ENCODE results near the gene DECR2. TPM values are rescaled to one million over a fixed set of nuclear protein-coding genes. Genes with fewer than 3 reads are reported as not detected.

DECR2 gene
- total and polyA plus RNA-seq, 9 of the 15 experiments (the other 6 are each of a cell fraction or from before 2014, with no cell fraction given), result 1.0 to 31.9 (median 10.3) TPM

- TF ChIP-seq PYGO2 (tag; IDR thresholded peaks at IDR 0.05), result no peak
- TF ChIP-seq TEAD2 (tag; IDR thresholded peaks at IDR 0.05), result no peak
- no peak for TF ChIP-seq POLR3G (IDR thresholded peaks at IDR 0.05; ENCODE audit: extremely low read depth, insufficient read length, insufficient replicate concordance)
- no peak for TF ChIP-seq SMAD1 (IDR thresholded peaks at IDR 0.05; ENCODE audit: low read depth, low read length, partially characterized antibody)
- no peak for TF ChIP-seq CHAMP1 (IDR thresholded peaks at IDR 0.05)
- no peak for TF ChIP-seq CBX5 (IDR thresholded peaks at IDR 0.05; ENCODE audit: borderline replicate concordance, low read depth)
- no peak for TF ChIP-seq GATA2 (CRISPR knock-in tag; IDR thresholded peaks at IDR 0.05)
- no peak for TF ChIP-seq STAT5A (IDR thresholded peaks at IDR 0.05; ENCODE audit: borderline replicate concordance, low read length)
- no peak for TF ChIP-seq ZNF354B (CRISPR knock-in tag; IDR thresholded peaks at IDR 0.05)
- TF ChIP-seq LEF1 (IDR thresholded peaks at IDR 0.05), result no peak
- no peak for TF ChIP-seq SP2 (IDR thresholded peaks at IDR 0.05; ENCODE audit: extremely low read depth, low read depth, low read length, poor library complexity, severe bottlenecking)
- no peak for TF ChIP-seq TEAD4 (IDR thresholded peaks at IDR 0.05; ENCODE audit: low read length)
- TF ChIP-seq TEAD4 (CRISPR knock-in tag; IDR thresholded peaks at IDR 0.05; ENCODE audit: borderline replicate concordance), result no peak
- TF ChIP-seq, protein P1, sequence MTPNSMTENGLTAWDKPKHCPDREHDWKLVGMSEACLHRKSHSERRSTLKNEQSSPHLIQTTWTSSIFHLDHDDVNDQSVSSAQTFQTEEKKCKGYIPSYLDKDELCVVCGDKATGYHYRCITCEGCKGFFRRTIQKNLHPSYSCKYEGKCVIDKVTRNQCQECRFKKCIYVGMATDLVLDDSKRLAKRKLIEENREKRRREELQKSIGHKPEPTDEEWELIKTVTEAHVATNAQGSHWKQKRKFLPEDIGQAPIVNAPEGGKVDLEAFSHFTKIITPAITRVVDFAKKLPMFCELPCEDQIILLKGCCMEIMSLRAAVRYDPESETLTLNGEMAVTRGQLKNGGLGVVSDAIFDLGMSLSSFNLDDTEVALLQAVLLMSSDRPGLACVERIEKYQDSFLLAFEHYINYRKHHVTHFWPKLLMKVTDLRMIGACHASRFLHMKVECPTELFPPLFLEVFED (CRISPR knock-in tag; conservative IDR thresholded peaks at IDR 0.05), result no peak
- no peak for TF ChIP-seq ATF4 (CRISPR knock-in tag; IDR thresholded peaks at IDR 0.05)
- no peak for TF ChIP-seq RFX1 (IDR thresholded peaks at IDR 0.05)
- TF ChIP-seq, protein P2, sequence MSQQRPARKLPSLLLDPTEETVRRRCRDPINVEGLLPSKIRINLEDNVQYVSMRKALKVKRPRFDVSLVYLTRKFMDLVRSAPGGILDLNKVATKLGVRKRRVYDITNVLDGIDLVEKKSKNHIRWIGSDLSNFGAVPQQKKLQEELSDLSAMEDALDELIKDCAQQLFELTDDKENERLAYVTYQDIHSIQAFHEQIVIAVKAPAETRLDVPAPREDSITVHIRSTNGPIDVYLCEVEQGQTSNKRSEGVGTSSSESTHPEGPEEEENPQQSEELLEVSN (IDR thresholded peaks at IDR 0.05; ENCODE audit: borderline replicate concordance in 1 of 2, extremely low read depth in 1 of 2, insufficient read depth in 1 of 2, insufficient read length in 1 of 2, low read depth in 1 of 2, low read length in 1 of 2, poor library complexity in 1 of 2, severe bottlenecking in 1 of 2), result no peak
- TF ChIP-seq ESRRA (IDR thresholded peaks at IDR 0.05; ENCODE audit: borderline replicate concordance, low read depth), result no peak
- TF ChIP-seq EWSR1 (IDR thresholded peaks at IDR 0.05; ENCODE audit: borderline replicate concordance, low read depth, partially characterized antibody), result no peak
- no peak for TF ChIP-seq FOXJ2 (tag; IDR thresholded peaks at IDR 0.05)
- no peak for TF ChIP-seq DMBX1 (CRISPR knock-in tag; IDR thresholded peaks at IDR 0.05; ENCODE audit: borderline replicate concordance)
- TF ChIP-seq NFYB (IDR thresholded peaks at IDR 0.05; ENCODE audit: extremely low read depth, insufficient read length), result no peak
Observed at GRCh38 chr16:381789-382717, 19.6 kb upstream of the DECR2 start, which contains the start of gene PGAP6 (continued).

Data from K562 (cell line).